ENCODE results near the gene TRIB2. TPM values are rescaled to one million over a fixed set of nuclear protein-coding genes. Genes with fewer than 3 reads are reported as not detected.

Gene TRIB2
- total RNA-seq, 1 donor from 2014 or later, result 57.8 TPM

GRCh38 chr2:12683457-12684100, 33.2 kb upstream of the TRIB2 start:
- no peaks in the 10 kb centered on the region for H3K36me3 Mint-ChIP-seq (ENCODE audit: insufficient read depth)
- DNase-seq (ENCODE audit: low spot score, unreplicated experiment), result no peak
- no peak overlapping the region for H3K27ac Mint-ChIP-seq

GRCh38 chr2:12684471-12684936, 32.2 kb upstream of the TRIB2 start:
- H3K27ac Mint-ChIP-seq, result no peak overlapping the region
- H3K4me1 Mint-ChIP-seq (ENCODE audit: low read depth), result peaks cover 18% of the 10 kb centered on the region
- DNase-seq (ENCODE audit: low spot score, unreplicated experiment), result no peak
- H3K9me3 Mint-ChIP-seq (ENCODE audit: low read depth), result peaks cover 6% of the 10 kb centered on the region
- no peak for TF ChIP-seq CTCF (IDR thresholded peaks at IDR 0.05; ENCODE audit: unreplicated experiment)
- H3K36me3 Mint-ChIP-seq (ENCODE audit: insufficient read depth), result no peaks in the 10 kb centered on the region
- no peak overlapping the region for H3K4me3 Mint-ChIP-seq (ENCODE audit: low read depth)
- peaks cover 18% of the 10 kb centered on the region for H3K27me3 Mint-ChIP-seq

More at GRCh38 chr2:12683457-12684100, 33.2 kb upstream of the TRIB2 start:
- Mint-ChIP-seq H3K4me1 (ENCODE audit: low read depth) (peaks cover 14% of the 10 kb centered on the region), H3K9me3 (ENCODE audit: low read depth) (peaks cover 6% of the 10 kb centered on the region), H3K4me3 (ENCODE audit: low read depth) (no peak overlapping the region), H3K27me3 (peaks cover 18% of the 10 kb centered on the region)
- no peak for TF ChIP-seq CTCF (IDR thresholded peaks at IDR 0.05; ENCODE audit: unreplicated experiment)

- Mint-ChIP-seq H3K27me3 (peaks cover 18% of the 10 kb centered on the region), H3K27ac (no peak overlapping the region), H3K4me1 (ENCODE audit: low read depth) (peaks cover 18% of the 10 kb centered on the region)
Measured at GRCh38 chr2:12685145-12685544, 31.6 kb upstream of the TRIB2 start.

GRCh38 chr2:12685956-12686355, 30.8 kb upstream of the TRIB2 start:
- Mint-ChIP-seq H3K27ac (no peak overlapping the region), H3K4me3 (ENCODE audit: low read depth) (no peak overlapping the region), H3K27me3 (peaks cover 18% of the 10 kb centered on the region), H3K9me3 (ENCODE audit: low read depth) (peaks cover 13% of the 10 kb centered on the region), H3K36me3 (ENCODE audit: insufficient read depth) (no peaks in the 10 kb centered on the region), H3K4me1 (ENCODE audit: low read depth) (peaks cover 18% of the 10 kb centered on the region)
- DNase-seq (ENCODE audit: low spot score, unreplicated experiment), result no peak
- no peak for TF ChIP-seq CTCF (IDR thresholded peaks at IDR 0.05; ENCODE audit: unreplicated experiment)

More at GRCh38 chr2:12685145-12685544, 31.6 kb upstream of the TRIB2 start:
- no peak for TF ChIP-seq CTCF (IDR thresholded peaks at IDR 0.05; ENCODE audit: unreplicated experiment)
- H3K9me3 Mint-ChIP-seq (ENCODE audit: low read depth), result peaks cover 6% of the 10 kb centered on the region
- DNase-seq (ENCODE audit: low spot score, unreplicated experiment), result no peak
- no peak overlapping the region for H3K4me3 Mint-ChIP-seq (ENCODE audit: low read depth)
- no peaks in the 10 kb centered on the region for H3K36me3 Mint-ChIP-seq (ENCODE audit: insufficient read depth)

GRCh38 chr2:12686708-12687283, 29.9 kb upstream of the TRIB2 start:
- peaks cover 18% of the 10 kb centered on the region for H3K27me3 Mint-ChIP-seq
- DNase-seq (ENCODE audit: low spot score, unreplicated experiment), result no peak
- H3K4me3 Mint-ChIP-seq (ENCODE audit: low read depth), result no peak overlapping the region
- H3K36me3 Mint-ChIP-seq (ENCODE audit: insufficient read depth), result no peaks in the 10 kb centered on the region
- no peak for TF ChIP-seq CTCF (IDR thresholded peaks at IDR 0.05; ENCODE audit: unreplicated experiment)
- H3K9me3 Mint-ChIP-seq (ENCODE audit: low read depth), result peaks cover 13% of the 10 kb centered on the region
- H3K27ac Mint-ChIP-seq, result no peak overlapping the region
- peaks cover 18% of the 10 kb centered on the region for H3K4me1 Mint-ChIP-seq (ENCODE audit: low read depth)

All from progenitor cell of endocrine pancreas (in vitro differentiated cells).